Right atrium auricular region (tissue), 2 donors: ENCODE measurements around the gene CFAP45. TPM values are rescaled to one million over a fixed set of nuclear protein-coding genes. Genes with fewer than 3 reads are reported as not detected.

ENCODE experiments used
- DNase-seq: peaks from one replicate; pipeline ENCODE4 v3.0.0-alpha.2; 2019; ENCODE audit warnings: low spot score
- H3K27ac ChIP-seq, 2 donors: fragments of 200-600 bp; sonication (generic); 1 replicate in 1 of 2; 2 replicates in 1 of 2; pipeline ENCODE4 v1.5.1; 2016 to 2019
- H3K27me3 ChIP-seq, 2 donors: fragments of 200-600 bp; sonication (generic); one replicate each; pipeline versions ENCODE4 v1.5.1 to v1.6.0; 2017 to 2019
- H3K36me3 ChIP-seq: fragments of 200-600 bp; sonication (generic); one replicate; pipeline ENCODE4 v1.5.1; 2016
- H3K4me1 ChIP-seq, 2 donors: fragments of 200-600 bp; sonication (generic); one replicate each; pipeline versions ENCODE4 v1.5.1 to v1.6.0; 2017 to 2019
- H3K4me3 ChIP-seq, 2 donors: fragments of 200-600 bp; sonication (generic); 1 replicate in 1 of 2; 2 replicates in 1 of 2; pipeline ENCODE4 v1.5.1; 2017 to 2019; ENCODE audit warnings: mild to moderate bottlenecking in 1 of 2, moderate library complexity in 1 of 2
- H3K9me3 ChIP-seq, 2 donors: fragments of 200-600 bp; sonication (generic); one replicate each; pipeline ENCODE4 v1.5.1; 2019
- total RNA-seq, 2 donors: library from RNA; depleted of rRNA; stranded (reverse); fragments of >200 nt; gene quantifications; one replicate each; pipeline ENCODE4 v1.1.0, GENCODE V29; 2016
- TF ChIP-seq, protein P1 (sequence below), 2 donors: fragments of 200-600 bp; sonication (generic); IDR thresholded peaks; one replicate each; pipeline ENCODE4 v1.5.1; 2019; ENCODE audit warnings: antibody characterized with exemption in 2 of 2

Gene CFAP45
- total RNA-seq, 2 donors from 2014 or later, result 0.86 to 1.3 TPM

- Histone ChIP-seq H3K27ac (peak overlapping the region; percentile 28 to 68), H3K4me1 (peaks cover 0 to 22% of the 10 kb centered on the region in 2 donors), H3K36me3 (no peaks in the 10 kb centered on the region), H3K27me3 (no peaks in the 10 kb centered on the region), H3K9me3 (no peaks in the 10 kb centered on the region), H3K4me3 (no peak overlapping the region)
- TF ChIP-seq, protein P1, sequence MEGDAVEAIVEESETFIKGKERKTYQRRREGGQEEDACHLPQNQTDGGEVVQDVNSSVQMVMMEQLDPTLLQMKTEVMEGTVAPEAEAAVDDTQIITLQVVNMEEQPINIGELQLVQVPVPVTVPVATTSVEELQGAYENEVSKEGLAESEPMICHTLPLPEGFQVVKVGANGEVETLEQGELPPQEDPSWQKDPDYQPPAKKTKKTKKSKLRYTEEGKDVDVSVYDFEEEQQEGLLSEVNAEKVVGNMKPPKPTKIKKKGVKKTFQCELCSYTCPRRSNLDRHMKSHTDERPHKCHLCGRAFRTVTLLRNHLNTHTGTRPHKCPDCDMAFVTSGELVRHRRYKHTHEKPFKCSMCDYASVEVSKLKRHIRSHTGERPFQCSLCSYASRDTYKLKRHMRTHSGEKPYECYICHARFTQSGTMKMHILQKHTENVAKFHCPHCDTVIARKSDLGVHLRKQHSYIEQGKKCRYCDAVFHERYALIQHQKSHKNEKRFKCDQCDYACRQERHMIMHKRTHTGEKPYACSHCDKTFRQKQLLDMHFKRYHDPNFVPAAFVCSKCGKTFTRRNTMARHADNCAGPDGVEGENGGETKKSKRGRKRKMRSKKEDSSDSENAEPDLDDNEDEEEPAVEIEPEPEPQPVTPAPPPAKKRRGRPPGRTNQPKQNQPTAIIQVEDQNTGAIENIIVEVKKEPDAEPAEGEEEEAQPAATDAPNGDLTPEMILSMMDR (IDR thresholded peaks at IDR 0.05), result no peak
- DNase-seq, result no peak
Measured at GRCh38 chr1:159889821-159890252, 10.1 kb downstream of the CFAP45 start.

- Histone ChIP-seq H3K4me3 (no peak overlapping the region), H3K27ac (peak overlapping the region in 1 of 2 donors; percentile 68), H3K9me3 (no peaks in the 10 kb centered on the region), H3K36me3 (no peaks in the 10 kb centered on the region), H3K4me1 (peaks cover 0 to 22% of the 10 kb centered on the region in 2 donors), H3K27me3 (no peaks in the 10 kb centered on the region)
- TF ChIP-seq, protein P1 (IDR thresholded peaks at IDR 0.05), result no peak
- DNase-seq, result no peak
Measured at GRCh38 chr1:159889202-159889601, 10.8 kb downstream of the CFAP45 start.

- Histone ChIP-seq H3K36me3 (no peaks in the 10 kb centered on the region), H3K27me3 (no peaks in the 10 kb centered on the region), H3K4me1 (peaks cover 0 to 9% of the 10 kb centered on the region in 2 donors), H3K27ac (no peak overlapping the region), H3K9me3 (no peaks in the 10 kb centered on the region), H3K4me3 (no peak overlapping the region)
- TF ChIP-seq, protein P1 (IDR thresholded peaks at IDR 0.05), result no peak
- no peak for DNase-seq
Measured at GRCh38 chr1:159884296-159884695, 15.7 kb downstream of the CFAP45 start.

- no peaks in the 10 kb centered on the region for H3K27me3 ChIP-seq
- TF ChIP-seq, protein P1 (IDR thresholded peaks at IDR 0.05), result no peak
- no peaks in the 10 kb centered on the region for H3K36me3 ChIP-seq
- no peak overlapping the region for H3K27ac ChIP-seq
- H3K4me1 ChIP-seq, result peaks cover 0 to 7% of the 10 kb centered on the region in 2 donors
- no peak overlapping the region for H3K4me3 ChIP-seq
- no peak for DNase-seq
- no peaks in the 10 kb centered on the region for H3K9me3 ChIP-seq
Measured at GRCh38 chr1:159883134-159883533, 16.8 kb downstream of the CFAP45 start.

DNA sequence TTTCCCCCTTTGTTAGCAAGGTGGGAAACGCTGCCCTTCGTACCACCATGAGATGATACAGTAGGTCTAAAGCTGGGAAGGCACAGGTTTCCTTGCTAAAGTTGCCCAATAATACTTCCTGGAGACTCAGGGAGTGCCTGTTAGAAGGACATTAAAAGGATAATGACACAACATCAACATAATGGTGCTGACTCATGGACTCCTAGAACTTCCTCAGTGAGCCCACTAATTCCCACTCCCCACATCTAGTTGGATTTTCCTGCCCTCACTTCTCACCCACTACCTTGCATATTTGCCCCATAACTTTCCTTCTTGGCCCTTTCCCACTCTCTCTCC is 17.5 kb downstream of the CFAP45 start:
- no peaks in the 10 kb centered on the region for H3K27me3 ChIP-seq
- no peak for DNase-seq
- peaks cover 0 to 7% of the 10 kb centered on the region in 2 donors for H3K4me1 ChIP-seq
- H3K4me3 ChIP-seq, result no peak overlapping the region
- no peaks in the 10 kb centered on the region for H3K36me3 ChIP-seq
- TF ChIP-seq, protein P1 (IDR thresholded peaks at IDR 0.05), result no peak
- no peak overlapping the region for H3K27ac ChIP-seq
- H3K9me3 ChIP-seq, result no peaks in the 10 kb centered on the region
